PFSK-1 (cell line): ENCODE data around the gene SOBP.

Source experiments
- FOXP2 ChIP-seq: optimal IDR thresholded peaks from 2 replicates; pipeline ENCODE3; 2011; ENCODE audit warnings: borderline replicate concordance, control low read depth, inconsistent platforms; ENCODE audit not compliant: insufficient read depth; ENCODE audit errors: extremely low read length, extremely low read depth
- POLR2AphosphoS5 ChIP-seq: IDR thresholded peaks from 2 replicates; pipeline ENCODE4 v1.6.1; 2012; ENCODE audit warnings: low read depth, mild to moderate bottlenecking, control low read depth, low read length, moderate library complexity
- REST ChIP-seq, 2 experiments: IDR thresholded peaks; 2 replicates each; pipeline versions ENCODE4 v1.6.1 to v1.8.0; 2011 to 2012; ENCODE audit warnings: low read depth in 2 of 2, low read length in 2 of 2, control low read depth in 1 of 2, inconsistent platforms in 1 of 2, mild to moderate bottlenecking in 1 of 2, moderate library complexity in 1 of 2; ENCODE audit not compliant: insufficient read depth in 1 of 2
- SIN3A ChIP-seq: IDR thresholded peaks from 2 replicates; pipeline ENCODE4 v1.6.1; 2012; ENCODE audit warnings: mild to moderate bottlenecking, low read length, moderate library complexity, borderline replicate concordance; ENCODE audit not compliant: insufficient read depth
- TAF1 ChIP-seq: IDR thresholded peaks from 2 replicates; pipeline ENCODE4 v1.6.1; 2012; ENCODE audit warnings: low read length, control low read depth, borderline replicate concordance; ENCODE audit not compliant: insufficient read depth

- TF ChIP-seq POLR2AphosphoS5 (no peak), REST (IDR thresholded peaks at IDR 0.05; ENCODE audit: insufficient read depth in 1 of 2, low read depth in 2 of 2, low read length in 2 of 2) (no peak), TAF1 (no peak), SIN3A (no peak), FOXP2 (no peak)
Measured at GRCh38 chr6:107592806-107593205, 102.9 kb downstream of the SOBP start.
